HEK293 (cell line): ENCODE measurements around the gene LGALSL.

Source experiments
- CTCF ChIA-PET: fragments of 350-600 bp; formaldehyde crosslinking; extraction: SDS; loops from one replicate; lab custom pipeline; 2021; ENCODE audit warnings: antibody characterized with exemption; lab: Yijun Ruan, JAX
- POLR2A ChIA-PET: fragments of 300-600 bp; formaldehyde crosslinking; extraction: SDS; loops from one replicate; lab custom pipeline; 2020; ENCODE audit warnings: antibody characterized with exemption, inconsistent platforms; lab: Yijun Ruan, JAX
- H3K27ac ChIP-seq: fragments of 200-500 bp; sonication (Bioruptor generic); 2 replicates; pipeline ENCODE4 v1.5.1; 2014; ENCODE audit warnings: low read depth, low read length, control low read depth, inconsistent platforms; ENCODE audit errors: extremely low read depth
- H3K36me3 ChIP-seq, 2 experiments: fragments of 200-500 bp in 1 of 2; sonication (Bioruptor generic) in 1 of 2; 1 replicate in 1 of 2; 2 replicates in 1 of 2; pipeline ENCODE4 v1.5.1; 2014 to 2017; ENCODE audit warnings: inconsistent platforms in 2 of 2, low read length in 2 of 2; ENCODE audit not compliant: control insufficient read depth in 2 of 2, insufficient read depth in 1 of 2
- H3K4me1 ChIP-seq: fragments of 200-500 bp; sonication (Bioruptor generic); 2 replicates; pipeline ENCODE4 v1.5.1; 2014; ENCODE audit warnings: mild to moderate bottlenecking, low read length, inconsistent platforms; ENCODE audit not compliant: control insufficient read depth, insufficient read depth
- H3K4me3 ChIP-seq: 2 replicates; pipeline ENCODE4 v1.5.1; 2011; ENCODE audit warnings: low read depth, mild to moderate bottlenecking, control low read depth, low read length, moderate library complexity
- H3K9me3 ChIP-seq: fragments of 200-500 bp; sonication (Bioruptor generic); 2 replicates; pipeline ENCODE4 v1.5.1; 2014; ENCODE audit warnings: low read depth, low read length, inconsistent platforms; ENCODE audit not compliant: control insufficient read depth, insufficient read depth
- SETDB1 ChIP-seq: IDR thresholded peaks from one replicate; pipeline ENCODE4 v1.6.1; 2017; ENCODE audit warnings: mild to moderate bottlenecking, low read length, moderate library complexity, mixed read lengths; ENCODE audit not compliant: insufficient read length
- ZNF112 ChIP-seq: fragments of 450-650 bp; formaldehyde crosslinking; IDR thresholded peaks from 2 replicates; pipeline ENCODE4 v1.5.0; 2017; ENCODE audit warnings: missing biosample characterization, missing genetic modification characterization
- ZNF223 ChIP-seq: fragments of 450-650 bp; formaldehyde crosslinking; IDR thresholded peaks from 2 replicates; pipeline ENCODE4 v1.5.1; 2016; ENCODE audit warnings: missing biosample characterization, missing genetic modification characterization
- ZNF248 ChIP-seq: fragments of 450-650 bp; formaldehyde crosslinking; IDR thresholded peaks from 2 replicates; pipeline ENCODE4 v1.5.1; 2017; ENCODE audit warnings: missing biosample characterization, missing genetic modification characterization
- ZNF280D ChIP-seq: fragments of 450-650 bp; formaldehyde crosslinking; IDR thresholded peaks from 2 replicates; pipeline ENCODE4 v1.5.1; 2016; ENCODE audit warnings: missing biosample characterization, missing genetic modification characterization
- ZNF341 ChIP-seq: fragments of 450-650 bp; formaldehyde crosslinking; IDR thresholded peaks from 2 replicates; pipeline ENCODE4; 2016; ENCODE audit warnings: low read depth, missing biosample characterization, missing genetic modification characterization
- ZNF350 ChIP-seq: fragments of 450-650 bp; formaldehyde crosslinking; IDR thresholded peaks from 2 replicates; pipeline ENCODE4 v1.5.0; 2017; ENCODE audit warnings: missing biosample characterization, mild to moderate bottlenecking, missing genetic modification characterization
- ZNF354C ChIP-seq: fragments of 450-650 bp; formaldehyde crosslinking; IDR thresholded peaks from 2 replicates; pipeline ENCODE4 v1.5.1; 2016; ENCODE audit warnings: missing biosample characterization, missing genetic modification characterization, low read depth, borderline replicate concordance
- ZNF366 ChIP-seq: fragments of 450-650 bp; formaldehyde crosslinking; conservative IDR thresholded peaks from 2 replicates; pipeline ENCODE4 v1.5.1; 2016; ENCODE audit warnings: missing biosample characterization, missing genetic modification characterization
- ZNF449 ChIP-seq: fragments of 450-650 bp; formaldehyde crosslinking; IDR thresholded peaks from 2 replicates; pipeline ENCODE4 v1.5.1; 2017; ENCODE audit warnings: missing biosample characterization, mild to moderate bottlenecking, missing genetic modification characterization, moderate library complexity
- ZNF48 ChIP-seq: fragments of 450-650 bp; formaldehyde crosslinking; IDR thresholded peaks from 2 replicates; pipeline ENCODE4 v1.5.1; 2016; ENCODE audit warnings: missing biosample characterization, missing genetic modification characterization
- ZNF529 ChIP-seq: fragments of 450-650 bp; formaldehyde crosslinking; IDR thresholded peaks from 2 replicates; pipeline ENCODE4 v1.5.1; 2017; ENCODE audit warnings: missing genetic modification characterization, missing biosample characterization; ENCODE audit not compliant: insufficient replicate concordance
- ZNF707 ChIP-seq: fragments of 450-650 bp; formaldehyde crosslinking; IDR thresholded peaks from 2 replicates; pipeline ENCODE4 v1.5.1; 2016; ENCODE audit warnings: missing biosample characterization, missing genetic modification characterization
- ZNF843 ChIP-seq: fragments of 450-650 bp; formaldehyde crosslinking; IDR thresholded peaks from 2 replicates; pipeline ENCODE4 v1.5.1; 2016; ENCODE audit warnings: missing biosample characterization, missing genetic modification characterization
- TF ChIP-seq, protein P1 (sequence below): fragments of 450-650 bp; formaldehyde crosslinking; IDR thresholded peaks from 2 replicates; pipeline ENCODE4; 2016; ENCODE audit warnings: missing biosample characterization, missing genetic modification characterization
- TF ChIP-seq, protein P2 (sequence below): fragments of 450-650 bp; formaldehyde crosslinking; IDR thresholded peaks from 2 replicates; pipeline ENCODE4 v1.5.1; 2016; ENCODE audit warnings: missing biosample characterization, missing genetic modification characterization
- TF ChIP-seq, protein P3 (sequence below): fragments of 450-650 bp; formaldehyde crosslinking; IDR thresholded peaks from 2 replicates; pipeline ENCODE4 v1.5.1; 2016; ENCODE audit warnings: missing biosample characterization, missing genetic modification characterization

Gene LGALSL

GRCh38 chr2:64489081-64489751, 35.3 kb downstream of the LGALSL start:
- no peaks in the 10 kb centered on the region for H3K4me1 ChIP-seq
- H3K36me3 ChIP-seq = no peaks in the 10 kb centered on the region
- ChIA-PET CTCF (interaction anchor here (0.5 to 5.9 kb wide), 4 partner anchors 62 to 378 kb away, joined by 3 to 155 read pairs (median 4); no protein-coding TSS in a partner anchor), POLR2A (interaction anchor here (1.1 kb wide), 1 partner anchor 15 kb away, joined by 3 read pairs; no protein-coding TSS in a partner anchor)
- TF ChIP-seq, protein P1, sequence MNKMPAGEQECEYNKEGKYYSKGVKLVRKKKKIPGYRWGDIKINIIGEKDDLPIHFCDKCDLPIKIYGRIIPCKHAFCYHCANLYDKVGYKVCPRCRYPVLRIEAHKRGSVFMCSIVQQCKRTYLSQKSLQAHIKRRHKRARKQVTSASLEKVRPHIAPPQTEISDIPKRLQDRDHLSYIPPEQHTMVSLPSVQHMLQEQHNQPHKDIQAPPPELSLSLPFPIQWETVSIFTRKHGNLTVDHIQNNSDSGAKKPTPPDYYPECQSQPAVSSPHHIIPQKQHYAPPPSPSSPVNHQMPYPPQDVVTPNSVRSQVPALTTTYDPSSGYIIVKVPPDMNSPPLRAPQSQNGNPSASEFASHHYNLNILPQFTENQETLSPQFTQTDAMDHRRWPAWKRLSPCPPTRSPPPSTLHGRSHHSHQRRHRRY (tag by site-specific recombination) = no peak
- TF ChIP-seq ZNF529 = no peak
- TF ChIP-seq ZNF280D = no peak
- TF ChIP-seq, protein P2, sequence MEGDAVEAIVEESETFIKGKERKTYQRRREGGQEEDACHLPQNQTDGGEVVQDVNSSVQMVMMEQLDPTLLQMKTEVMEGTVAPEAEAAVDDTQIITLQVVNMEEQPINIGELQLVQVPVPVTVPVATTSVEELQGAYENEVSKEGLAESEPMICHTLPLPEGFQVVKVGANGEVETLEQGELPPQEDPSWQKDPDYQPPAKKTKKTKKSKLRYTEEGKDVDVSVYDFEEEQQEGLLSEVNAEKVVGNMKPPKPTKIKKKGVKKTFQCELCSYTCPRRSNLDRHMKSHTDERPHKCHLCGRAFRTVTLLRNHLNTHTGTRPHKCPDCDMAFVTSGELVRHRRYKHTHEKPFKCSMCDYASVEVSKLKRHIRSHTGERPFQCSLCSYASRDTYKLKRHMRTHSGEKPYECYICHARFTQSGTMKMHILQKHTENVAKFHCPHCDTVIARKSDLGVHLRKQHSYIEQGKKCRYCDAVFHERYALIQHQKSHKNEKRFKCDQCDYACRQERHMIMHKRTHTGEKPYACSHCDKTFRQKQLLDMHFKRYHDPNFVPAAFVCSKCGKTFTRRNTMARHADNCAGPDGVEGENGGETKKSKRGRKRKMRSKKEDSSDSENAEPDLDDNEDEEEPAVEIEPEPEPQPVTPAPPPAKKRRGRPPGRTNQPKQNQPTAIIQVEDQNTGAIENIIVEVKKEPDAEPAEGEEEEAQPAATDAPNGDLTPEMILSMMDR (tag by site-specific recombination) = no peak
- TF ChIP-seq ZNF354C (tag by site-specific recombination) = no peak
- TF ChIP-seq ZNF341 (tag by site-specific recombination) = no peak
- no peak for TF ChIP-seq ZNF449
- TF ChIP-seq ZNF366 (tag by site-specific recombination) = no peak
- TF ChIP-seq SETDB1 = no peak
- no peak for TF ChIP-seq ZNF48 (tag by site-specific recombination)
- no peak for TF ChIP-seq ZNF248 (tag by site-specific recombination)
- TF ChIP-seq, protein P3, sequence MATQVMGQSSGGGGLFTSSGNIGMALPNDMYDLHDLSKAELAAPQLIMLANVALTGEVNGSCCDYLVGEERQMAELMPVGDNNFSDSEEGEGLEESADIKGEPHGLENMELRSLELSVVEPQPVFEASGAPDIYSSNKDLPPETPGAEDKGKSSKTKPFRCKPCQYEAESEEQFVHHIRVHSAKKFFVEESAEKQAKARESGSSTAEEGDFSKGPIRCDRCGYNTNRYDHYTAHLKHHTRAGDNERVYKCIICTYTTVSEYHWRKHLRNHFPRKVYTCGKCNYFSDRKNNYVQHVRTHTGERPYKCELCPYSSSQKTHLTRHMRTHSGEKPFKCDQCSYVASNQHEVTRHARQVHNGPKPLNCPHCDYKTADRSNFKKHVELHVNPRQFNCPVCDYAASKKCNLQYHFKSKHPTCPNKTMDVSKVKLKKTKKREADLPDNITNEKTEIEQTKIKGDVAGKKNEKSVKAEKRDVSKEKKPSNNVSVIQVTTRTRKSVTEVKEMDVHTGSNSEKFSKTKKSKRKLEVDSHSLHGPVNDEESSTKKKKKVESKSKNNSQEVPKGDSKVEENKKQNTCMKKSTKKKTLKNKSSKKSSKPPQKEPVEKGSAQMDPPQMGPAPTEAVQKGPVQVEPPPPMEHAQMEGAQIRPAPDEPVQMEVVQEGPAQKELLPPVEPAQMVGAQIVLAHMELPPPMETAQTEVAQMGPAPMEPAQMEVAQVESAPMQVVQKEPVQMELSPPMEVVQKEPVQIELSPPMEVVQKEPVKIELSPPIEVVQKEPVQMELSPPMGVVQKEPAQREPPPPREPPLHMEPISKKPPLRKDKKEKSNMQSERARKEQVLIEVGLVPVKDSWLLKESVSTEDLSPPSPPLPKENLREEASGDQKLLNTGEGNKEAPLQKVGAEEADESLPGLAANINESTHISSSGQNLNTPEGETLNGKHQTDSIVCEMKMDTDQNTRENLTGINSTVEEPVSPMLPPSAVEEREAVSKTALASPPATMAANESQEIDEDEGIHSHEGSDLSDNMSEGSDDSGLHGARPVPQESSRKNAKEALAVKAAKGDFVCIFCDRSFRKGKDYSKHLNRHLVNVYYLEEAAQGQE (tag by site-specific recombination) = no peak
- TF ChIP-seq ZNF112 (tag by site-specific recombination) = no peak
- no peak for TF ChIP-seq ZNF843 (tag by site-specific recombination)
- TF ChIP-seq ZNF223 (tag by site-specific recombination) = no peak
- no peak for TF ChIP-seq ZNF350 (tag by site-specific recombination)
- TF ChIP-seq ZNF707 (tag by site-specific recombination) = no peak
- no peak overlapping the region for H3K27ac ChIP-seq
- no peaks in the 10 kb centered on the region for H3K9me3 ChIP-seq
- H3K4me3 ChIP-seq = no peak overlapping the region
